ENCODE data around the gene ADCY10. TPM values are rescaled to one million over a fixed set of nuclear protein-coding genes. Genes with fewer than 3 reads are reported as not detected.

The ADCY10 gene
- total RNA-seq, 1 donor from 2014 or later, result not detected

DNA sequence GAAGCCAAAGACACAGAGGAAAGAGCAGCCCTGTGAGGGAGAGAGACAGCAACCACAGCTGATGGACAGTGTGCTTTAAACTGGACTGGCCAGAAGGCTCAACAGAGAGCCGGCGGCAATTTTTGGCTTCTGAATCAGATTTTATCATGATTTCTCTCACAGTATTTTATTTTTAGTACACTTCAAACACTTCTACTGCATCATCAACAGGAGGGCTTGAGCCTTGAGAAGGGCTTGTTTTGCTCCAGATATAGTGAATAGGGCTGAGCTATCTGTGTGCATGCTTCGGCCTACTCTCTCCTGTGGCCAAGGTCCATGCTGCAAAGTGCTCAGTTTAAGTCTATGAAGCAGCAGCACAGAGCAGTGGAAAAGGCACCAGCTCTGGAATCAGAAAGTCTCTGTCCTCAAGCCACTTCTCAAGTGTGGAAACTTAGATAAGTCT is 33.3 kb downstream of the ADCY10 start:
- H3K27me3 ChIP-seq, result no peaks in the 10 kb centered on the region
- no peaks in the 10 kb centered on the region for H3K9me3 ChIP-seq (ENCODE audit: low read depth)
- no peaks in the 10 kb centered on the region for H3K79me2 ChIP-seq (ENCODE audit: low read depth)
- H4K20me1 ChIP-seq (ENCODE audit: low read depth), result no peaks in the 10 kb centered on the region
- H3F3A ChIP-seq (ENCODE audit: low read depth), result no peaks in the 10 kb centered on the region
- H3K4me3 Mint-ChIP-seq, result no peak overlapping the region
- no peaks in the 10 kb centered on the region for H3K4me1 Mint-ChIP-seq
- no peak overlapping the region for H2AFZ ChIP-seq (replicated peaks)
- no peaks in the 10 kb centered on the region for H3K27me3 Mint-ChIP-seq (ENCODE audit: insufficient read depth, low read depth)
- H3K27ac ChIP-seq, result no peak overlapping the region
- H3K9ac ChIP-seq, result no peak overlapping the region
- H3K27ac Mint-ChIP-seq, result no peak overlapping the region
- H3K36me3 Mint-ChIP-seq, result no peaks in the 10 kb centered on the region
- TF ChIP-seq, protein P1, sequence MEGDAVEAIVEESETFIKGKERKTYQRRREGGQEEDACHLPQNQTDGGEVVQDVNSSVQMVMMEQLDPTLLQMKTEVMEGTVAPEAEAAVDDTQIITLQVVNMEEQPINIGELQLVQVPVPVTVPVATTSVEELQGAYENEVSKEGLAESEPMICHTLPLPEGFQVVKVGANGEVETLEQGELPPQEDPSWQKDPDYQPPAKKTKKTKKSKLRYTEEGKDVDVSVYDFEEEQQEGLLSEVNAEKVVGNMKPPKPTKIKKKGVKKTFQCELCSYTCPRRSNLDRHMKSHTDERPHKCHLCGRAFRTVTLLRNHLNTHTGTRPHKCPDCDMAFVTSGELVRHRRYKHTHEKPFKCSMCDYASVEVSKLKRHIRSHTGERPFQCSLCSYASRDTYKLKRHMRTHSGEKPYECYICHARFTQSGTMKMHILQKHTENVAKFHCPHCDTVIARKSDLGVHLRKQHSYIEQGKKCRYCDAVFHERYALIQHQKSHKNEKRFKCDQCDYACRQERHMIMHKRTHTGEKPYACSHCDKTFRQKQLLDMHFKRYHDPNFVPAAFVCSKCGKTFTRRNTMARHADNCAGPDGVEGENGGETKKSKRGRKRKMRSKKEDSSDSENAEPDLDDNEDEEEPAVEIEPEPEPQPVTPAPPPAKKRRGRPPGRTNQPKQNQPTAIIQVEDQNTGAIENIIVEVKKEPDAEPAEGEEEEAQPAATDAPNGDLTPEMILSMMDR (IDR thresholded peaks at IDR 0.05), result no peak
- TF ChIP-seq EZH2 (IDR thresholded peaks at IDR 0.05) (no peak), EZH2phosphoT487 (IDR thresholded peaks at IDR 0.05) (no peak)
- no peak for DNase-seq (ENCODE audit: low spot score)
- no peaks in the 10 kb centered on the region for H3K4me1 ChIP-seq
- no peak overlapping the region for H3K4me3 ChIP-seq
- H3K36me3 ChIP-seq, result no peaks in the 10 kb centered on the region
- H3K4me2 ChIP-seq, result no peak overlapping the region
- H3K9me3 Mint-ChIP-seq, result peaks cover 2% of the 10 kb centered on the region

DNA sequence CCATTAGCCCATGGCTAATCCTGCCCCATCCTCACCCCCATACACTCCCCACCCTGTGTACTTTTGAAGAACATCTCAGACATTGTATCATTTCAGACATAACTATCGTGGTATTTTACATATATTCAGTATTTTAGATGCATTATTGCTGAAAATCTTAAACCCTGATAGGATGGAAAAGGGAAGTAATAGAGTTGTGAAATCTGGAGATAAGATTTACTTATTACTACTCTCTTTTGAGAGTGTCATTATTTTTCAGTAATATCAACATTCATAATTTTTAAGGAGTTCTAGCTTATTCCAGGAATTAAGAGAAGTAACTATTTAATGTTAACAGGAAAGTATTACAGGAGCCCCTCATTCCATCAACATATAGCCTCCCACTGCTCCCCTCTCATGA is 34.4 kb downstream of the ADCY10 start:
- H3K4me3 Mint-ChIP-seq, result no peak overlapping the region
- H3K36me3 Mint-ChIP-seq, result no peaks in the 10 kb centered on the region
- no peaks in the 10 kb centered on the region for H3K27me3 ChIP-seq

DNA sequence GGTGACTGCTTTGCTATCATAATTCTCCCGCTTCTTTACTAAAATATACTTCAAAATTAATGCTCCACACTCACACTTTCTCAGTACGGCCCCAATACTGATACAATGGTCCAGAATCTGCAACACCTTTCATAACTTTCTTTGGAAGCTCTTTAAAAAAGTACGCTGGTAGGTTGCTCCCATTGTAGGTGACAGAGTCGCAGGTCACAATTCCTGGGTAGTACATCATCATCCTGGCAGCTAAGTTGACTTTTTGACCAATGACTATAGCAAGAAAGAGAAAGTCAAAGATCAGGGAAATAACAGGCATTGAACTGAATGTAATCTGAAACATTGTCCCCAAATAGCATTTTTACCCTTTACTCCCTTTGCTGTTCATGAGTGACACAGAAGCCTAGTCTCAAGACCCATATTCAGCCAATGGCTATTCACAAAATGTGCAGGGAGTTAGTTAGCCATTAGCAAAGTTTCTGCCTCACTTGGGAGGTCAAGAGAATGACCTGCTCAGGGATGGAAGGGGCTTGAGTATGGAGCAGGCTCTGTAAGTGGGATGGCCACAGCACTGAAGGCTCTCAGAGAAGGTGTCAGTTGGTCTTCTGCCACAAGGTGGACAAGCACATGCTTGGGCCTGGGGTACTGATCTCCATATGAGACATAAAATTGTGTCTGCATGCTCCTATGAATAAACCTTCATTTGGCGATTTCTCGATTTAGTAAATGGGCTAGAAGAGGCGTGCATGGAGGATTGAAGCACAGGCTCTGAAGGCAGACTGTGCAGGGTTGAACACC is 35.4 kb downstream of the ADCY10 start:
- H3K27me3 Mint-ChIP-seq (ENCODE audit: insufficient read depth, low read depth), result no peaks in the 10 kb centered on the region
- Histone ChIP-seq H3K79me2 (ENCODE audit: low read depth) (no peaks in the 10 kb centered on the region), H2AFZ (replicated peaks) (no peak overlapping the region), H3F3A (ENCODE audit: low read depth) (no peaks in the 10 kb centered on the region), H3K9ac (no peak overlapping the region), H3K27ac (no peak overlapping the region), H3K4me3 (no peak overlapping the region), H3K27me3 (no peaks in the 10 kb centered on the region), H3K36me3 (no peaks in the 10 kb centered on the region), H3K4me2 (no peak overlapping the region), H3K4me1 (no peaks in the 10 kb centered on the region), H4K20me1 (ENCODE audit: low read depth) (no peaks in the 10 kb centered on the region), H3K9me3 (ENCODE audit: low read depth) (no peaks in the 10 kb centered on the region)
- no peaks in the 10 kb centered on the region for H3K4me1 Mint-ChIP-seq
- no peak overlapping the region for H3K27ac Mint-ChIP-seq
- TF ChIP-seq EZH2phosphoT487 (IDR thresholded peaks at IDR 0.05) (no peak), EZH2 (IDR thresholded peaks at IDR 0.05) (no peak)
- TF ChIP-seq, protein P1 (IDR thresholded peaks at IDR 0.05), result no peak
- no peak overlapping the region for H3K4me3 Mint-ChIP-seq
- H3K36me3 Mint-ChIP-seq, result no peaks in the 10 kb centered on the region
- DNase-seq (ENCODE audit: low spot score), result no peak
- H3K9me3 Mint-ChIP-seq, result no peaks in the 10 kb centered on the region

More for the DNA sequence above, 34.4 kb downstream of the ADCY10 start:
- H3K27ac ChIP-seq, result no peak overlapping the region
- no peak for DNase-seq (ENCODE audit: low spot score)
- H3K4me1 ChIP-seq, result no peaks in the 10 kb centered on the region
- H3F3A ChIP-seq (ENCODE audit: low read depth), result no peaks in the 10 kb centered on the region
- Mint-ChIP-seq H3K9me3 (peaks cover 2% of the 10 kb centered on the region), H3K27ac (no peak overlapping the region), H3K4me1 (no peaks in the 10 kb centered on the region), H3K27me3 (ENCODE audit: insufficient read depth, low read depth) (no peaks in the 10 kb centered on the region)
- H3K79me2 ChIP-seq (ENCODE audit: low read depth), result no peaks in the 10 kb centered on the region
- no peak overlapping the region for H3K4me3 ChIP-seq
- no peak overlapping the region for H3K4me2 ChIP-seq
- H2AFZ ChIP-seq (replicated peaks), result no peak overlapping the region
- H3K9me3 ChIP-seq (ENCODE audit: low read depth), result no peaks in the 10 kb centered on the region
- H3K9ac ChIP-seq, result no peak overlapping the region
- no peaks in the 10 kb centered on the region for H3K36me3 ChIP-seq
- TF ChIP-seq, protein P1 (IDR thresholded peaks at IDR 0.05), result no peak
- TF ChIP-seq EZH2 (IDR thresholded peaks at IDR 0.05) (no peak), EZH2phosphoT487 (IDR thresholded peaks at IDR 0.05) (no peak)
- H4K20me1 ChIP-seq (ENCODE audit: low read depth), result no peaks in the 10 kb centered on the region
